A673 (cell line): Measurements from ENCODE around the gene CACNA2D1.

Experiments
- CTCF ChIP-seq: fragments of 300-800, 200-600 bp; sonication (generic); conservative IDR thresholded peaks from 2 replicates; pipeline ENCODE4 v1.5.1; 2017; ENCODE audit warnings: low read depth, mild to moderate bottlenecking, antibody characterized with exemption, low read length, moderate library complexity, mixed read lengths
- EZH2 ChIP-seq: fragments of 200-600 bp; sonication (generic); IDR thresholded peaks from 2 replicates; pipeline ENCODE4 v1.6.1; 2017; ENCODE audit warnings: borderline replicate concordance, low read depth, mild to moderate bottlenecking, mixed read lengths, antibody characterized with exemption, low read length; ENCODE audit not compliant: poor library complexity, severe bottlenecking

GRCh38 chr7:82289889-82290288 is 153.7 kb downstream of the CACNA2D1 start:
- TF ChIP-seq CTCF (no peak), EZH2 (no peak)
